Testis (tissue), 3 donors: ENCODE results near the gene NOL4L. TPM values are rescaled to one million over a fixed set of nuclear protein-coding genes. Genes with fewer than 3 reads are reported as not detected.
A peak's percentile ranks its signal among the peaks of the same experiment; 100 is the strongest.

Source experiments
- DNase-seq: peaks from one replicate; pipeline ENCODE4 v3.0.0-alpha.2; 2019
- H3K27ac ChIP-seq, 2 donors: fragments of 200-600 bp; sonication (generic); one replicate each; pipeline ENCODE4 v1.5.1; 2019
- H3K27me3 ChIP-seq: fragments of 200-600 bp; sonication (generic); one replicate; pipeline ENCODE4 v1.5.1; 2019
- H3K36me3 ChIP-seq: fragments of 200-600 bp; sonication (generic); one replicate; pipeline ENCODE4 v1.5.1; 2017; ENCODE audit warnings: low read depth; ENCODE audit errors: missing control alignments
- H3K4me1 ChIP-seq: fragments of 200-600 bp; sonication (generic); one replicate; pipeline ENCODE4 v1.5.1; 2019
- H3K4me3 ChIP-seq, 2 donors: fragments of 200-600 bp; sonication (generic); one replicate each; pipeline ENCODE4 v1.5.1; 2017 to 2019
- H3K9me3 ChIP-seq: fragments of 200-600 bp; sonication (generic); one replicate; pipeline ENCODE4 v1.5.1; 2017
- POLR2A ChIP-seq: fragments of 450-650 bp; IDR thresholded peaks from one replicate; pipeline ENCODE4 v1.6.1; 2017; ENCODE audit warnings: antibody characterized with exemption, mild to moderate bottlenecking, moderate library complexity
- WGBS, 2 donors: methylation state at CpG; one replicate each; pipeline ENCODE4 v1.1.5; 2018; 5-methylcytosine and 5-hydroxymethylcytosine counted together
- intact Hi-C: fragments of 100-400 bp; cut with DNase I; formaldehyde crosslinking; loops from one replicate; pipeline ENCODE4 v1.15.1; 2023; ENCODE audit warnings: low total_unique reads
- polyA plus RNA-seq: library from polyadenylated mRNA; stranded (reverse); fragments of 350-450 nt; fragmentation: Illumina TruSeq; extraction: RNeasy Lipid Tissue Mini Kit (QIAGEN cat#74804); gene quantifications from one replicate; pipeline ENCODE4 v1.2.3, GENCODE V29; 2014; ENCODE audit warnings: low read depth, low replicate concordance; ENCODE audit not compliant: insufficient read depth
- total RNA-seq, 2 donors: library from RNA; depleted of rRNA; stranded (reverse); fragments of >200 nt; gene quantifications; one replicate each; pipeline ENCODE4 v1.2.3, GENCODE V29; 2016
- TF ChIP-seq, protein P1 (sequence below), 3 experiments: fragments of 450-650 bp in 2 of 3; fragments of 200-600 bp in 1 of 3; sonication (generic) in 1 of 3; IDR thresholded peaks; one replicate each; pipeline ENCODE4 v1.5.1; 2016 to 2019; ENCODE audit warnings: antibody characterized with exemption in 3 of 3, mild to moderate bottlenecking in 2 of 3, moderate library complexity in 1 of 3

NOL4L gene
- total and polyA plus RNA-seq, 3 donors from 2014 or later, result 100.0 to 129 (median 115) TPM

DNA sequence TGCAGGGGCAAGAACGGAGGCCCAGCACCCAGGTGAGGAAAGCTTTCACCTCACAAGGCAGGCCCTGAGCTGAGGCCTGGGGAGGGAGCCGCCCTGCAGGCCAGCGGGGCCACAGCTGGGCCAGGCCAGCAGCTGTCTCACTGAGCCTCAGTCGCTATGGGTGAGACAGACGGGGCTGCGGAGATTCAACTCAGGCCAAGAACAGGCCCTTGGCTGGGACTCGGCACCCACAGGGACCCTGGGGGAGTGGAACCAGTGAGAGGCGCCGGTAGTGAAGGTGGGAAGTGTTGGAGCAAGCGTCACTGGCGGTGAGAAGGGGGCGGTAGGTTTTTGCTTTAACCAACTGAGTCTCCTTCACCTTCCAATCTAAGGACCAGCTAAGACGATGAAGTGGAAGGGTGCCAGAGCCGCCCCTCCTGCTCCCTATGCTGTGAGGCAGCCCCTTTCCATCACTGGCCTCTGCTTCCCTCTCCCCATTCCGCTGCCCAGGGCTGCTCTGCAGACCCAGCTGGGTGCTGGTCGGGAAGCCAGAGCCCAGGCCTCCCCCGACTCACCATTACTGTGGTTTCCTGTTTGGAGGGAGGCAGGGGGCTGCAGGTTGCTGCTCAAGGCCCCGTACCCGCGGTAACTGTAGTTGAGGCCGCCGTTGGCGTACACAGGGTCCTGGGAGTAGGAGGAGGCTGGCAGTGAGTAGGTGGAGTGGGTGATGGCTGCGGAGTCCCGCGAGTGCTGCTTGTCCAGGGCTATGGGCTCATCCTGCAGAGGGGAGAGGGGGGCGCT is 133.3 kb downstream of the NOL4L start:
- Histone ChIP-seq H3K27me3 (no peaks in the 10 kb centered on the region), H3K36me3 (no peaks in the 10 kb centered on the region), H3K4me1 (peaks cover 17% of the 10 kb centered on the region), H3K4me3 (no peak overlapping the region), H3K9me3 (no peaks in the 10 kb centered on the region), H3K27ac (no peak overlapping the region)
- WGBS, 2 donors, result 85 to 86% methylated on average over 23 to 27 of the region's 27 CpGs
- DNase-seq, result no peak
- TF ChIP-seq, protein P1, sequence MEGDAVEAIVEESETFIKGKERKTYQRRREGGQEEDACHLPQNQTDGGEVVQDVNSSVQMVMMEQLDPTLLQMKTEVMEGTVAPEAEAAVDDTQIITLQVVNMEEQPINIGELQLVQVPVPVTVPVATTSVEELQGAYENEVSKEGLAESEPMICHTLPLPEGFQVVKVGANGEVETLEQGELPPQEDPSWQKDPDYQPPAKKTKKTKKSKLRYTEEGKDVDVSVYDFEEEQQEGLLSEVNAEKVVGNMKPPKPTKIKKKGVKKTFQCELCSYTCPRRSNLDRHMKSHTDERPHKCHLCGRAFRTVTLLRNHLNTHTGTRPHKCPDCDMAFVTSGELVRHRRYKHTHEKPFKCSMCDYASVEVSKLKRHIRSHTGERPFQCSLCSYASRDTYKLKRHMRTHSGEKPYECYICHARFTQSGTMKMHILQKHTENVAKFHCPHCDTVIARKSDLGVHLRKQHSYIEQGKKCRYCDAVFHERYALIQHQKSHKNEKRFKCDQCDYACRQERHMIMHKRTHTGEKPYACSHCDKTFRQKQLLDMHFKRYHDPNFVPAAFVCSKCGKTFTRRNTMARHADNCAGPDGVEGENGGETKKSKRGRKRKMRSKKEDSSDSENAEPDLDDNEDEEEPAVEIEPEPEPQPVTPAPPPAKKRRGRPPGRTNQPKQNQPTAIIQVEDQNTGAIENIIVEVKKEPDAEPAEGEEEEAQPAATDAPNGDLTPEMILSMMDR (IDR thresholded peaks at IDR 0.05), result no peak
- no peak for TF ChIP-seq POLR2A
- intact Hi-C loops, result no loop called here

DNA sequence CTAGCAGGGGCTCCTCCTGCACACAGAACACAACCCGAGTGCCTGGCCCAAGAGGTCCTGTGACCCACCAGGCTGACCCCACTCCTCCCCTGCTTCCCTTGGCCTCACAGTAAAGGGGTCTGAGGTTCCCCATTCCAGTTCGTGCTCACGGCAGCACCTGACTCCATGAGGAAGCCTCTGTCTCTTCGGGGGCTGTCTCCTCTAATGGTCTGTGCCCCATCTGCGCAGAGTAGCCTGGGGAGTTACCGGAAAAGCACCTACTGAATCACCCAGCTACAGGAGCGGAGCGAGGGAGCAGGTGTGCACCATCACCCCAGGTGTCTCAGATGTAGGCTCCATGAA is 133.8 kb downstream of the NOL4L start:
- DNase-seq, result no peak
- no peaks in the 10 kb centered on the region for H3K27me3 ChIP-seq
- H3K36me3 ChIP-seq, result no peaks in the 10 kb centered on the region
- TF ChIP-seq, protein P1 (IDR thresholded peaks at IDR 0.05), result no peak
- no peak for TF ChIP-seq POLR2A
- no peak overlapping the region for H3K4me3 ChIP-seq
- H3K4me1 ChIP-seq, result peaks cover 12% of the 10 kb centered on the region
- no peaks in the 10 kb centered on the region for H3K9me3 ChIP-seq
- 70 to 83% methylated on average over 5 to 8 of the region's 8 CpGs for WGBS, 2 donors
- intact Hi-C loops, result no loop called here
- H3K27ac ChIP-seq, result peak overlapping the region in 1 of 2 donors; percentile 4

DNA sequence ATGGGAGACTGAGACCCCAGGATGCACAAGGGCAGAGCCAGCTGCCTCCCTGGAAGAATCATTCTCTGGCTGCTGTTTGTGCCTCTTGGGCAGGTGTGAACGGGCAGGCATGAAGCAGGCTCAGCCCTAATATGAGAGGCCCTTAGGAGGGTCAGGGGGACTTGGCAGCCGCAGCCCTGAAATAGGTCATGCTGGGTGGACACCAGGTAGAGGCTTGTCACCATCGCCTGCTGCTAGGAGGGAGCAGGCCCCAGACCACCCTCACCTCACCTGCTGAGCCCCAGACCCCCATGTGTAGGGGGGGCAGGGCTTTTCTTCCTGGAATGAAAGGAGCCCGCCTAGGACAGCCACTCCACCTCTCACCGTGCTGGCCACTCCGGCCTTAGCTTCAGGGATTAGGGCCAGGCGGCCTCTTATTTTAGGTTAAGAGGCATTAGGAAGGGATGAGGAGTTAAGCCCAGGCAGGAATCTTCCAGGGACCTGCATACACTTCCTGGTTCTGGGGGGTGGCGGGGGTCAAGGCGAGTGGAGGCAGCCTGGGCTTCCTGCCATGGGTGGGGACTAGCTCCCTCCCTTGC is 134.6 kb downstream of the NOL4L start:
- peak overlapping the region in 1 of 2 donors; percentile 4 for H3K27ac ChIP-seq
- no peak for TF ChIP-seq POLR2A
- TF ChIP-seq, protein P1 (IDR thresholded peaks at IDR 0.05), result no peak
- H3K4me1 ChIP-seq, result peaks cover 11% of the 10 kb centered on the region
- H3K9me3 ChIP-seq, result no peaks in the 10 kb centered on the region
- DNase-seq, result no peak
- no peaks in the 10 kb centered on the region for H3K27me3 ChIP-seq
- no peak overlapping the region for H3K4me3 ChIP-seq
- 66 to 73% methylated on average over 5 to 9 of the region's 9 CpGs for WGBS, 2 donors
- H3K36me3 ChIP-seq, result no peaks in the 10 kb centered on the region
- intact Hi-C loops, result no loop called here

DNA sequence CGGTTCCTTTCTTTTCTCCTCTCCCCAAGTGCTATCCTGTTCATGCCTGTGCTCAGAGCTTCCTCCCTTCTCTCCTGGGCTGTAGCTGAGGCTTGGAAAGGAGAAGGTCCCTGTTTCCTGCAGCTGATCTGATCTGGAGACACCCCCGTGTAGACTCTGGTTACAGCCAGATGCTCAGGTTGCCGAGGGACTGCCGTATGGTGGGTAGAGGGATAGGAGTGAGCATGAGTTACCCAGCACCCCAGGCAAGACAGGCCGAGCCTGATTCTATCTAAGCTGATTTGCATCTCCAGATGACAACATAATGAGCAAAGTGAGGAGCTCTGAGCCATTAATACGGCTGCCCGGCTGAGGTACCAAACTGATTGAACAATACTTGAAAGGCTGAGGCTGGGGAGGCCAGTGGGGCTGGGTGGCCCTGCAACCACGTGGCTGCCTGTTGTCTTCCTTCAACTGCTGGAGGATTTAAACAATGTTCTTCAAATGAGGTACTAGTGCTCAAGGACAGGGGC is 135.2 kb downstream of the NOL4L start:
- H3K27ac ChIP-seq, result peak overlapping the region in 1 of 2 donors; percentile 8
- no peak for DNase-seq
- WGBS, 2 donors, result 48 to 60% methylated on average over 7 to 8 of the region's 8 CpGs
- TF ChIP-seq POLR2A, result no peak
- TF ChIP-seq, protein P1 (IDR thresholded peaks at IDR 0.05), result no peak
- no peak overlapping the region for H3K4me3 ChIP-seq
- H3K9me3 ChIP-seq, result no peaks in the 10 kb centered on the region
- no peaks in the 10 kb centered on the region for H3K36me3 ChIP-seq
- H3K4me1 ChIP-seq, result peaks cover 11% of the 10 kb centered on the region
- no peaks in the 10 kb centered on the region for H3K27me3 ChIP-seq
- intact Hi-C loops, result no loop called here
